M059J (cell line): ENCODE results near the gene CCDC178. TPM values are rescaled to one million over a fixed set of nuclear protein-coding genes. Genes with fewer than 3 reads are reported as not detected.

ENCODE experiments used
- DNase-seq: peaks from one replicate; pipeline ENCODE4 v3.0.0-alpha.2; 2012; ENCODE audit warnings: low read depth
- total RNA-seq: library from RNA; depleted of rRNA; stranded (reverse); fragments of >200 nt; shearing (Covaris generic); gene quantifications from 2 replicates; pipeline ENCODE4 v1.2.3, GENCODE V29; 2014

The CCDC178 gene
- total RNA-seq, 1 experiment from 2014 or later, result not detected

GRCh38 chr18:32920796-32921787 is 519.4 kb downstream of the CCDC178 start:
- peak; percentile 72 for DNase-seq

GRCh38 chr18:32919799-32920198 is 520.7 kb downstream of the CCDC178 start:
- DNase-seq, result peak; percentile 1

- no peak for DNase-seq
These were observed 521.8 kb downstream of the CCDC178 start for GRCh38 chr18:32918692-32919250.

- DNase-seq, result no peak
These were observed 525.0 kb downstream of the CCDC178 start for GRCh38 chr18:32915516-32915915.

GRCh38 chr18:32911660-32912284 is 528.7 kb downstream of the CCDC178 start:
- DNase-seq, result no peak

- no peak for DNase-seq
These were observed 529.7 kb downstream of the CCDC178 start for GRCh38 chr18:32910694-32911296.

- no peak for DNase-seq
These were observed 530.5 kb downstream of the CCDC178 start for GRCh38 chr18:32909798-32910561.

GRCh38 chr18:32908424-32908805 is 532.1 kb downstream of the CCDC178 start:
- DNase-seq, result no peak

GRCh38 chr18:32907648-32908423 is 532.7 kb downstream of the CCDC178 start:
- no peak for DNase-seq

GRCh38 chr18:32907311-32907585 is 533.3 kb downstream of the CCDC178 start:
- no peak for DNase-seq

GRCh38 chr18:32906506-32907310 is 533.8 kb downstream of the CCDC178 start:
- DNase-seq, result peak; percentile 1

GRCh38 chr18:32905651-32906050 is 534.9 kb downstream of the CCDC178 start:
- DNase-seq, result no peak

- DNase-seq, result no peak
These were observed 537.8 kb downstream of the CCDC178 start for GRCh38 chr18:32902568-32903330.

- no peak for DNase-seq
These were observed 540.7 kb downstream of the CCDC178 start for GRCh38 chr18:32899819-32900218.

- DNase-seq, result no peak
These were observed 543.6 kb downstream of the CCDC178 start for GRCh38 chr18:32896776-32897547.

- peak; percentile 1 for DNase-seq
These were observed 546.6 kb downstream of the CCDC178 start for GRCh38 chr18:32893915-32894314.

- no peak for DNase-seq
These were observed 548.7 kb downstream of the CCDC178 start for GRCh38 chr18:32891797-32892196.

- no peak for DNase-seq
These were observed 549.4 kb downstream of the CCDC178 start for GRCh38 chr18:32891130-32891529.
